ENCODE results near the gene KRT40. TPM values are rescaled to one million over a fixed set of nuclear protein-coding genes. Genes with fewer than 3 reads are reported as not detected.

The KRT40 gene
- total RNA-seq, 1 donor from 2014 or later, result 0.16 TPM

GRCh38 chr17:41013181-41013580 lies 29.1 kb upstream of the KRT40 start:
- Mint-ChIP-seq H3K27ac (no peak overlapping the region), H3K4me1 (peaks cover 33% of the 10 kb centered on the region), H3K4me3 (no peak overlapping the region), H3K27me3 (ENCODE audit: low read depth) (no peaks in the 10 kb centered on the region), H3K9me3 (peaks cover 6% of the 10 kb centered on the region), H3K36me3 (no peaks in the 10 kb centered on the region)
- DNase-seq (ENCODE audit: low spot score in 2 of 2, unreplicated experiment in 2 of 2), result no peak
- no peak for TF ChIP-seq CTCF (IDR thresholded peaks at IDR 0.05; ENCODE audit: unreplicated experiment)

- Mint-ChIP-seq H3K27me3 (ENCODE audit: low read depth) (no peaks in the 10 kb centered on the region), H3K9me3 (peaks cover 6% of the 10 kb centered on the region), H3K27ac (no peak overlapping the region), H3K4me1 (peaks cover 29% of the 10 kb centered on the region), H3K4me3 (no peak overlapping the region), H3K36me3 (no peaks in the 10 kb centered on the region)
- DNase-seq (ENCODE audit: low spot score in 2 of 2, unreplicated experiment in 2 of 2), result no peak
- TF ChIP-seq CTCF (IDR thresholded peaks at IDR 0.05; ENCODE audit: unreplicated experiment), result no peak
Observed at GRCh38 chr17:41012326-41013120, 28.4 kb upstream of the KRT40 start.

- TF ChIP-seq CTCF (IDR thresholded peaks at IDR 0.05; ENCODE audit: unreplicated experiment), result no peak
- Mint-ChIP-seq H3K36me3 (no peaks in the 10 kb centered on the region), H3K27ac (no peak overlapping the region), H3K27me3 (ENCODE audit: low read depth) (no peaks in the 10 kb centered on the region), H3K4me3 (no peak overlapping the region), H3K9me3 (no peaks in the 10 kb centered on the region), H3K4me1 (peaks cover 32% of the 10 kb centered on the region)
- no peak for DNase-seq (ENCODE audit: low spot score in 2 of 2, unreplicated experiment in 2 of 2)
Observed at GRCh38 chr17:41010441-41010840, 26.3 kb upstream of the KRT40 start.

GRCh38 chr17:41009936-41010335 lies 25.8 kb upstream of the KRT40 start:
- Mint-ChIP-seq H3K4me1 (peaks cover 32% of the 10 kb centered on the region), H3K27me3 (ENCODE audit: low read depth) (no peaks in the 10 kb centered on the region), H3K36me3 (no peaks in the 10 kb centered on the region), H3K27ac (peak overlapping the region; percentile 84), H3K4me3 (no peak overlapping the region), H3K9me3 (no peaks in the 10 kb centered on the region)
- DNase-seq (ENCODE audit: low spot score in 2 of 2, unreplicated experiment in 2 of 2), result no peak
- TF ChIP-seq CTCF (IDR thresholded peaks at IDR 0.05; ENCODE audit: unreplicated experiment), result no peak

GRCh38 chr17:41009301-41009760 lies 25.2 kb upstream of the KRT40 start:
- H3K27me3 Mint-ChIP-seq (ENCODE audit: low read depth), result no peaks in the 10 kb centered on the region
- H3K4me3 Mint-ChIP-seq, result no peak overlapping the region
- no peaks in the 10 kb centered on the region for H3K9me3 Mint-ChIP-seq
- no peaks in the 10 kb centered on the region for H3K36me3 Mint-ChIP-seq
- H3K27ac Mint-ChIP-seq, result peak overlapping the region; percentile 84
- DNase-seq (ENCODE audit: low spot score in 2 of 2, unreplicated experiment in 2 of 2), result no peak
- no peak for TF ChIP-seq CTCF (IDR thresholded peaks at IDR 0.05; ENCODE audit: unreplicated experiment)
- peaks cover 32% of the 10 kb centered on the region for H3K4me1 Mint-ChIP-seq

Data from mesothelial cell of epicardium (in vitro differentiated cells).